MCF 10A (cell line): ENCODE results near the gene TNS3. TPM values are rescaled to one million over a fixed set of nuclear protein-coding genes. Genes with fewer than 3 reads are reported as not detected.

ENCODE experiments used
- BruUV-seq: library from RNA; stranded (reverse); fragments of 400-500 nt; replicated peaks from 2 replicates; lab custom pipeline; 2021; lab: Mats Ljungman, UMichigan
- CTCF ChIA-PET: fragments of 300-600 bp; sonication (Branson Sonifier 250); formaldehyde crosslinking; extraction: SDS; loops from one replicate; lab custom pipeline; 2021; ENCODE audit warnings: antibody characterized with exemption, inconsistent platforms; lab: Yijun Ruan, JAX
- POLR2A ChIA-PET: fragments of 300-600, 350-650 bp; sonication (Branson Sonifier 250); formaldehyde crosslinking; extraction: SDS; loops from one replicate; lab custom pipeline; 2020; ENCODE audit warnings: antibody characterized with exemption, inconsistent platforms; lab: Yijun Ruan, JAX
- DNase-seq: peaks from one replicate; pipeline ENCODE4 v3.0.0-alpha.2; 2018; ENCODE audit not compliant: unreplicated experiment
- H3K27ac Mint-ChIP-seq: one replicate; pipeline ENCODE4 v1.8.0; 2022; ENCODE audit warnings: mild to moderate bottlenecking, low read depth, mixed read lengths; ENCODE audit not compliant: unreplicated experiment
- H3K27me3 Mint-ChIP-seq: one replicate; pipeline ENCODE4 v1.8.0; 2022; ENCODE audit warnings: mixed read lengths; ENCODE audit not compliant: insufficient read depth, unreplicated experiment
- H3K36me3 Mint-ChIP-seq: one replicate; pipeline ENCODE4 v1.8.0; 2022; ENCODE audit warnings: mild to moderate bottlenecking, moderate library complexity, mixed read lengths; ENCODE audit not compliant: insufficient read depth, unreplicated experiment
- H3K4me1 Mint-ChIP-seq: one replicate; pipeline ENCODE4 v1.8.0; 2022; ENCODE audit warnings: mixed read lengths; ENCODE audit not compliant: insufficient read depth, unreplicated experiment
- H3K4me3 Mint-ChIP-seq: one replicate; pipeline ENCODE4 v1.8.0; 2022; ENCODE audit warnings: mild to moderate bottlenecking, moderate library complexity, mixed read lengths; ENCODE audit not compliant: unreplicated experiment
- H3K9me3 Mint-ChIP-seq: one replicate; pipeline ENCODE4 v1.8.0; 2022; ENCODE audit warnings: mixed read lengths; ENCODE audit not compliant: unreplicated experiment
- CTCF ChIP-seq: fragments of 200-600 bp; IDR thresholded peaks from one replicate; pipeline ENCODE4 v1.8.0; 2022; ENCODE audit warnings: antibody characterized with exemption, mild to moderate bottlenecking; ENCODE audit not compliant: unreplicated experiment
- intact Hi-C: fragments of 100-400 bp; cut with micrococcal nuclease; formaldehyde crosslinking; loops from 2 replicates; pipeline ENCODE4 v1.14.1; 2022
- total RNA-seq: library from RNA; stranded (reverse); gene quantifications from 2 replicates; pipeline ENCODE4 v1.2.3, GENCODE V29; 2022

The TNS3 gene
- total RNA-seq, 1 experiment from 2014 or later = 30.1 TPM

- TF ChIP-seq CTCF = no peak
- POLR2A ChIA-PET = interaction anchor here (0.8 to 3.3 kb wide), 15 partner anchors 9 to 183 kb away, joined by 3 to 62 read pairs (median 6); partner anchors contain the start of gene TNS3
- TSS peak; percentile 46 for BruUV-seq
- intact Hi-C loops = loop anchor here (1.0 to 10.0 kb wide), 5 partner anchors 50 to 182 kb away; no protein-coding TSS in a partner anchor
- Mint-ChIP-seq H3K36me3 (no peaks in the 10 kb centered on the region), H3K4me1 (peaks cover 66% of the 10 kb centered on the region), H3K4me3 (peak overlapping the region; percentile 63), H3K27ac (peak overlapping the region; percentile 98), H3K27me3 (no peaks in the 10 kb centered on the region), H3K9me3 (peaks cover 7% of the 10 kb centered on the region)
- DNase-seq = no peak
- CTCF ChIA-PET = interaction anchor here (0.5 to 2.7 kb wide), 5 partner anchors 10 to 265 kb away, joined by 3 to 13 read pairs (median 5); no protein-coding TSS in a partner anchor
Measured at GRCh38 chr7:47601881-47602249, 20.0 kb upstream of the TNS3 start.

- no TSS peak for BruUV-seq
Measured at GRCh38 chr7:47601119-47601880, 19.4 kb upstream of the TNS3 start.

GRCh38 chr7:47600199-47601118 lies 18.5 kb upstream of the TNS3 start:
- Mint-ChIP-seq H3K9me3 (peaks cover 7% of the 10 kb centered on the region), H3K36me3 (no peaks in the 10 kb centered on the region), H3K4me3 (peak overlapping the region; percentile 63), H3K4me1 (peaks cover 64% of the 10 kb centered on the region), H3K27ac (peak overlapping the region; percentile 98), H3K27me3 (no peaks in the 10 kb centered on the region)
- BruUV-seq = no TSS peak
- no peak for TF ChIP-seq CTCF
- ChIA-PET CTCF (interaction anchor here (0.7 to 2.7 kb wide), 9 partner anchors 9 to 264 kb away, joined by 3 to 13 read pairs (median 3); partner anchors contain the start of gene TNS3), POLR2A (interaction anchor here (0.7 to 3.3 kb wide), 23 partner anchors 9 to 488 kb away, joined by 3 to 62 read pairs (median 6); partner anchors contain the start of genes TNS3 and UPP1)
- peak; percentile 85 for DNase-seq
- intact Hi-C loops = loop anchor here (1.0 to 10.0 kb wide), 5 partner anchors 52 to 184 kb away; no protein-coding TSS in a partner anchor

More at GRCh38 chr7:47601119-47601880, 19.4 kb upstream of the TNS3 start:
- POLR2A ChIA-PET = interaction anchor here (0.7 to 3.3 kb wide), 25 partner anchors 9 to 487 kb away, joined by 3 to 62 read pairs (median 5); partner anchors contain the start of genes TNS3 and UPP1
- H3K36me3 Mint-ChIP-seq = no peaks in the 10 kb centered on the region
- TF ChIP-seq CTCF = no peak
- peak overlapping the region; percentile 63 for H3K4me3 Mint-ChIP-seq
- peaks cover 71% of the 10 kb centered on the region for H3K4me1 Mint-ChIP-seq
- H3K27me3 Mint-ChIP-seq = no peaks in the 10 kb centered on the region
- peaks cover 7% of the 10 kb centered on the region for H3K9me3 Mint-ChIP-seq
- DNase-seq = peak; percentile 98
- peak overlapping the region; percentile 98 for H3K27ac Mint-ChIP-seq
- CTCF ChIA-PET = interaction anchor here (0.7 to 2.7 kb wide), 8 partner anchors 9 to 265 kb away, joined by 3 to 13 read pairs (median 4); partner anchors contain the start of gene TNS3
- intact Hi-C loops = loop anchor here (1.0 to 10.0 kb wide), 5 partner anchors 51 to 183 kb away; no protein-coding TSS in a partner anchor
